Suppressor macrophage treated with lipopolysaccharide for 1 hour (primary cell): ENCODE measurements around the gene BAZ2B.
"Not testable (repeated sequence)": the region's sequence is repeated elsewhere in the genome, so short reads cannot be mapped to it uniquely, and the experiment has no call there.

Experiments
- DNase-seq, 3 donors: peaks; one replicate each; pipeline ENCODE4 v3.0.0-alpha.2; 2020 to 2022

Gene BAZ2B

DNA sequence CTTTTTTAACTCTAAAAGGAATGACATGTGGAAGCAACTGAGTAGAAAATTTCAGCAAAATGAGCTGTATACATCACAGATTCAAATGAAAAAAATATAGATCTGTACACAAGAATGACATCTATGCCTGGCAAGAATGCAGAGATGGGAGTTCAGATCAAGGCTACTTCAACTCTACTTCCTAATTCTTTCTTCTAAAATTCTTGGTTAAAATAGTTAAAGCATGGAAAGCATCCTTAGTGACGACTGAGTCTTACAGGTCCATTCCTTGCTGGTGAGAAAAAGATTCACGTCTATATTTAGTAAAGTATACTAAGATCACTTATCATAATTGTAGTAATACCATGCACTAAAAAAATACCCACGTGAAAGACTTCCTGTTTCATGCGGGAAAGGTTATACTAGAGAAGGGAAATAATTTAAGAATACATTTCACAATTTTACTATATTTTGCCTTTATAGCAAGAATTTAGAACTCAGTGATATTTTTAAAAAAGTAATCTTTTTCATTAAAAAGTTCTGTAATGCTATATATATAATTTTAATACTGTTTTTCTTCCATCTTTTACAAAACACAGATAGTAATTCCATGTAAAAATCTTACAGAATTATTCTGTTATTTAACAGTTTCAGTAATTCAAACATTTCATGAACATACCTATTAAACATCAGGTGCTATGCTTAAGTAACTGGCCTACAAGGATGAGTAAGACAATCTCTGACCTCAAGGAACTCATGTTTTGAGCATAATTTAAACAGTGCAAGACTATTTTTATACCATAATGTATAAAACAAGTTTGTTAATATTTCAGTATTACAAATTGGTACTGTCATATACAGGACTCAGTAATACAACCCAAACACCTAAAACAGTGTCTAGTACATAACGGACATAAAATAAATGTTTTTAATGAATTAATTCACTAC is 159.6 kb downstream of the BAZ2B start:
- DNase-seq, result peak; percentile 10 to 58 (median 48)

DNA sequence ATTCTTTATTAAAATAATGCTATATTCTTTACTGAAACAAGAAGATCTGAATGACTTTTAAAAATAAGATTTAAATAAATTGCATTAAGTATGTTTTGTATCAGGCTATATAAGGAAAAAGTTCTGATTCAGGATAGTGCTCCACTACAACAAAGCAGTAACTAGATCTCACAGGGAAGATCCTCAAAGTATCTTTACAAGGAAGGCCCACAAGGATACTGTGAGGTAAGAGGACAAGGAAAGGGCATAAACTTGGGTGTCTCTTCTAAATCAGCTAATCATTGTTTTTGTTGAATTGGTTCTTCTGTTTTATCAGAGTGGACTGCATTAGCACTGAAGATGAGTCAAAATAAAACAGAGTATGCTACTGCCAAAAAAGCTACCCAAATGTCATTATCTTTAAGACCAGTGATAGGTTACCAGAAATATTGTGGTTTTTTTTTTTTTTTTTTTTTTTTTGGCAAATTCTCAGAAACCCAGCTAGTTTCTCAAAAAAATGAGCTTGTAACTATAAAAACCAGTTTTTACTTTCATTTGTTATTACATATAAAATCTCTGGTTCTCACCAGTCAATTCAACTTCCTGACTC is 160.9 kb downstream of the BAZ2B start:
- no peak for DNase-seq

DNA sequence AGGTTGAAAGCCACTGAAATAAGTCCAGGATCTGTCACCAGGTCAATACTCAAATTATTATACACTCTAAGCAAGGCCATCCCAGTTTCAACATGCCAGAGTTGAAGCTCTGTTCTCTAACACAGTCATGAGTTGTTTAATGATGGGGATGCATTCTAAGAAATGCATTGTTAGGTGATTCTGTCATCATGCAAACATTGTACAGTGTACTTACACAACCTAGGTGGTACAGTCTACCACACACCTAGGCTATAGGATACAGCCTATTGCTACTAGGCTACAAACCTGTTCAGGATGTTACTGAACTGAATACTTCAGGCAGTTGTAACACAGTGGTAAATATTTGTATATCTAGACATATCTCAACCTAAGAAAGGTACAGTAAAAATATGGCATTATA is 162.2 kb downstream of the BAZ2B start:
- no peak for DNase-seq

DNA sequence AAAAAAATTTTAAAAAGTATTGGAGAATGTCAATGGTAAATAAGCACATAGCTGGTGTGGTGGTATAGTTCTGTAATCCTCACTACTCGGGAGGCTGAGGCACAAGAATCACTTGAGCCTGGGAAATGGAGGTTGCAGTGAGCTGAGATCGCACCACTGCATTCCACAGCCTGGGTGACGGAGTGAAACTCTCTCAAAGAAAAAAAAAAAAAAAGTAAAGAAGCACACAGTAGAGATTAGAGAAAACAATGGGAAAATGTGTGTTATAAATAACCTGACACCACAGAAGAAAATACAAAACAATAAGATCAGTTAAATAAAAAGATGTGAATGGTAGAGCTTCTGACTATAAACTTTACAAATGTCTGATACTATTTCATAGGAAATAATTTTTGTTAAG is 166.2 kb downstream of the BAZ2B start:
- DNase-seq, result no peak

DNA sequence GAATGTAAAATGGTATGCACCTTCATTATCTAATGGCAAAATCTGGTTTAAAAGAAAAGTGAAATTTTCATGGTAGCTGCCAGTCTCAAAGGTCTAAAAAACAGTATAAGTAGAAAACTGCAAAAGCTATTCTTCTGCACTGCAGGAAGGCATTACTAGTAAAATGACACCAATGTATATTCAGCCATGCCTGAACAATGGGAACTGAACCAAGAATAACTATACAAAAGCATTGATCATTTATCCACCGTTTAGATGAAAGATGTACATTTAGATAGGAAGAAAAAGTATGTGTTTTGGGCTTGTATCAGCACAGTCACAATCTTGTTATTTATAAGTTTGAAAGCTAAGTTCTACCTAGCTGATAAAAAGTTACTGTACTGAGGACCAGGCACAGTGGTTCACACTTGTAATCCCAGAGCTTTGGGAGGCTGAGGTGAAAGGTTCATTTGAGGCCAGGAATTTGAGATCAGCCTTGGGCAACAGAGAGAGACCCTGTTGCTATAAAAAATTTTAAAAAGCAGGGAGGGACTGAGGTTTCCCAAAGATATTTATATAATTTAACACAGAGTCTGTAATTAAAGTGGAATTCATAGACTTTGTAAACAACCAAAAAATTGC is 166.7 kb downstream of the BAZ2B start:
- DNase-seq, result no peak

DNA sequence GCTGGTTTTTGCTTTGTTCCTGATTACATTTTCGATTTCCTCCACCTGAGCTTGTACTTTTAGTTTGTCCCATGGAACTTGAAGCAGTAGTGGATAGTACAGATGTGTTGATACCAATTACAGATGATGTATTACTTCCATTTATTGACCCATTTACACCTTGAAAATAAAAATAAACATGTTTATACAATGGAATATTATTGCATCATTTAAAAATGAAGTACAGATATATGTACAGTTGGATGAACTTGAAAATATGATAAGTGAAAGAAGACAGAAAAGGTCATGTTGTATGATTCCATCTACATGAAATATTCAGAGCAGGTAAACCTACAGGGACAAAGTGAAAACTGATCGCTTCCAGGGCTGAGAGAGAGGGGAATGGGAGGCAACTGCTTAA is 169.5 kb downstream of the BAZ2B start:
- no peak for DNase-seq

DNA sequence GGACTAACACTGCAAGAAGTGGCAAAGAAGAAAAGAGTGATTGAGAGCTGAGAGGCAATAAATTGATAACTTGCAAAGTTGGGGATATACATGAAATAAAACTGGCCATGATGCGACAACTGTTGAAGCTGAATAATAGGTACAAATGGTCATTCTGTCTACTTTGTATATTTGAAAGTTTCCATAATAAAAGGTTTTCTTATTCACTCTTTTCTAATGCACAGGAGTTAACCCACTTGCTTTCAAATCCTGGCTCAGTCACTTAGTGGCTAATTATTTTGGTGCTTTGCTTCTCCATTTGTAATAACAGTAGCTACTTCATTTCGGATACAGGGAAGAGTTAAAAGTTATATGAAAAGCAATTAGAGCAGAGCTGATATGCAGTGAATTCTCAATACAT is 170.1 kb downstream of the BAZ2B start:
- no peak for DNase-seq

DNA sequence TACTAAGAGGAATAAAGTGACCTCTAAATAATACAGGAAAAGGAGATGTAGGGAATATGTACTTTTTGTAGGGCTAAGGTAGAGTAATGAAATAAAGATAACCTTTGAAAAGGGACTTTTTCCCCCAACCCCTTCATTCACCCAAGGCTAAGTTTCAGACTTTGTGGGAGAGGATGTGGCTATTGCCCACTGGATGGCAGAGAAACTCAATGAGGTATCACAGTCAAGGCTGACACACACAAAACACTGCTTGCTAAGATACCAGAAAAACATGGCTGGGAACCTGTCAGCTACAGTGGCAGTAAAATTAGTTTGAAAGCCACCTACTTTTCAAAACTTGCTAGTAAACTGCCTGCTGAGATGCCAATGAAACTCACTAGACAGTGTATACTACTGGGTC is 171.0 kb downstream of the BAZ2B start:
- no peak for DNase-seq

DNA sequence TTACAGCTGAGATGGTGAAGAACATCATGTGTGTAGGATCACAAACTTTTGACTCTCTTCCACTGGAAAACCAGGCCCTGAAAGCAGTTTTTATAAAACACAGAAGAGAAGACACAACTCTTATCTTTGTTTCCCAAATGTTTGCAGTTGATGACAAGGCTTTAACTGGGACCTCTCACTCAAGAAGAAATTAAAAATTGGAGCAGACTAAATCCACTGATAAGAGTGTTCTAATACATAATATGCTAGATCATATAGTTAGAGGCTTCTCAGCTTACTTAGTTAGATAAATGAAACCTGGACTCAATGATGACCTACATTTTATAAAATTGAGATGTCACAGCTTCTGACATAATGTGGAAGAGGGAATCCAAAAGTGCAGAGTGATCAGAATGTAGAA is 171.6 kb downstream of the BAZ2B start:
- DNase-seq, result no peak

DNA sequence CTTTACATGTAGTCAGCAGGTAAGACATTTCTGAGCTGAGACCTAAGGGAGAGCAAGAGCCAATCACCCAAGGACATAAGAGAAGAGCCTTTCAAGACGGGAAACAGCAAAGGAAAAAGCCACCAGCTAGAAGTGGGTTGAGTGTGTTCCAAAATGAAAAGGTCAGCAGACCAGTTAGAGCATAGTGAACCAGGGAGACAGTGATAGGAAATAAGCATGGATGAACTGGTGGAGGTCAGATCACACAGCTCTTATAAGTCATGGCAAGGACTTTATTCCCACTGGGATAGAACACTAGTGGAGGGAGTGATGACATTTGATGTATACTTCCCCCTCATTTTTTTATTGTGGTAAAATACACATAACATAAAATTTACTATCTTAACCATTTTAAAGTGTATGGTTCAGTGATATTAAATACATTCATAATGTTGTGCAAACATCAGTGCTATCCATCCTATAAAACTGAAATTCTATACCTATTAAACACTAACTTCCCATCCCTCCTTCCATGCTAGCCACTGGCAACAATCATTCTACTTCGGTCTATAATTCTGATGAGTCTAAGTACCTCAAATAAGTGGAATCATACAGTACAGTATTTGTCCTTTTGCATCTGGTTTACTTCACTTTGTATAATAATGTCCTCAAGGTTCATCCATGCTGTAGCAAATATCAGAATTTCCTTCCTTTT is 174.0 kb downstream of the BAZ2B start:
- DNase-seq, result no peak

DNA sequence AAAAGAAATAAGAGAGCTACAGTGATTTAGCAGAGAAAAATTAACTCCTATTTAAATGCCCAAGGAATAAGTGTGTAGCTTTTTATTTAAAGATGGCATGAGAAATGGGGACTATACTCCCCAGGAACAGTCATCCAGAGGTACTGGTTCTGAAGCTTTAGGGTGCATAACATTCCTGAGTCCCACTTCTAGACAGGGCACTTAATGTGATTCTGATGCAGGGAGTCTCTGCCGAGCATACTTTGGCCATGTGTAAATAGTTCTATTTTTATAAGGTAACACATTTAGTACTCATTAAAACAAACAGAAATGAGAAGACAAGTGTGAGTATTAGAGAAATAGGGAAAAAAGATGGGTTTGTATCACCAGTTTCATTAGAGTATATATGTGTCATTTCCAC is 175.2 kb downstream of the BAZ2B start:
- no peak for DNase-seq

DNA sequence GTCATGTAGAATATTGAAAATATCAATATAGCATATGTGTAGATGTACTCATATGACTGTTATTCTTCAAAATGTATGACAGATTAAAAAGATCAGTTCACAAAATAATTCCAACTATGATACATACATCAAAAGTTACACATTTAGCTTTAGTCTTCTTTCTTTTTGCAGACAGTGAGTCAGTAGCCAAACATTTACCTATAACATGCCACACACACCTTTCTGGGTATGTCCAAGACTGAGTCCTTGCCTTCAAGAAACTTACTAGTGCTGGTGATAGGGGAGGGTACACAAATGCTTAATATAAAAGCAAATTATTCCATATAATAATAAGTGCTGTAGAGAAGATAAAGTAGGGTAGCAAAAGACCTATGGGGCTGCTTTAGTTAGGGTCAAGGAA is 176.9 kb downstream of the BAZ2B start:
- DNase-seq, result no peak

DNA sequence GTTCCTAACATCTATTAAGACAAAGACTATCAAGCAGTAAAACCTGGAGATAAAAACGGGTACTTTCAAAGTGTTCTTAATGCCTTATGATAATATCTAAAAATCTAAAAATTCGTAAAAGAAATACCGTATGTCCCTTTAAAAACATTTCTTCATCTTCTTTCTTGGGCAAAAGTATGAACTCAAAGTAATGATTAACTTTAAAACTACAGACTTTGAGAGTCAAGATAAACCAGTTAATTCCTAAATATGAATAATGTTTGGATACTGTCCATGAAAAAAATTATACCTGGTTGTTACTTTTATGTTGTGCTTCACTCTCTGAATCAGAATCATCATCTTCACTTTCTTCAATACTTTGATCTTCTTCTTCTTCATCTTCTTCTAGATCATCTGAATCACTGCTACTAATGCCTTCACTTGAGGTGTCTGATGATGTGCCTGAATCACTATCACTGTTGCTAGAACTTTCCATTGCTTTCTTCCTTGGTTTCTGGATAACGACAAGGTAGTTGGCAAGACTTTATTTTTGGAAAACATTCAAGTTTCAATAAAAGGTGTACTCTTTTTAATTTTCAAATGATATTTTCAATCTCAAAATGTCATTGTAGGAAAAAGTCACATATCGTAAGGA is 177.5 kb downstream of the BAZ2B start:
- DNase-seq, result no peak

DNA sequence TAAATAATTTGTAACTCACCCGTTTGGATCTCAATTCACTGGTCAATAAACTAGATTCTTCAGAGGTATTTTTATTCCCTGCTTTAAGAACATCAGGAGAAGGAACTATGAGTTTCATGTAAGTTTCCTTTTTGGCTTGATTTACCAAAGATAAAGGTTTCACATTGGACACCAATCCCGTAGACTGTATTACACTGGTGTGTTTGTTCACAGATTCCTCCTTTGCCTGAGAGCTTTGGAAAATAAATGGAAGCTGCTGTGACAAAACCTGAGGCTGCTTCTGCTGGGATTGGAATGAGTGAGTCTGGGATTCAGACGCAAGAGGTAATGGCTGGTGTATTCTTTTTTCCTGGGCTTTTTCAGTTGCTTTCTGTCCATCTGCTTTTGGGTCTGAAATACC is 178.1 kb downstream of the BAZ2B start:
- no peak for DNase-seq

DNA sequence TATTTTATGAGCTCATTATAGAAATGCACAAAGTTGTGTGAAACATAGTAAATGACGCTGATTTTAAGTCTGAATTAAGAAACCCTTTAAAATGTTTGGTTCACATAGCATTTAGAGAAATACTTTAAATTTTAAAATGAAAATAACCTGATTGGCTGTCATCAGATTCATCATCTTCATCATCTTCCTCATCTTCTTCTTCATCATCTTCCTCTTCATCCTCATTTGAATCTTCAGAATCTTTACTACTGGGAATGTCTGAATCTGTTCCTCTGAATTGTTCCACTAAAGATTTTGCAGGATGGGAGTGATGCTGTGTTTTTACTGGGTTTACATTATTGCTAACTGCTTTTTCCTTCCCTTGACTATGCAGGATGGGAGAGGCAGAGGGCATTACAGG is 183.7 kb downstream of the BAZ2B start:
- DNase-seq, result no peak

DNA sequence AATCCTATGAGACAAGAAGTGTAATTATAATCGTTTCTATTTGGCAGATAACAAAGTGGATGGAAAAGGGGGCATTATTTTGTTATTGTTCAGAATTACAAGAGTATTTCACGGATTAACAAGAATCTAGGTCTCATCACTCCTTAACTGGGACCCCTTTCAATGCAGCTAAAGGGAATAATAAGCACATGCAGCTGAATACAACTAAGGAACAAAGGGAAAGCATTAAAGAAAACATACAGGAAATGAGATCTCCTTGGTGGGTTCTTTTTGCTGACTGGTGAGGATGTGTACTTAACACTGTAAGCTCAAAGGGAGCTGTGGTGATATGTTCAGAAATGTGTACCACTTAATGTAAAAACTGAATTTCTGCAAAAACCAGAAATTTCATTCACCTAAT is 189.3 kb downstream of the BAZ2B start:
- DNase-seq, result no peak

DNA sequence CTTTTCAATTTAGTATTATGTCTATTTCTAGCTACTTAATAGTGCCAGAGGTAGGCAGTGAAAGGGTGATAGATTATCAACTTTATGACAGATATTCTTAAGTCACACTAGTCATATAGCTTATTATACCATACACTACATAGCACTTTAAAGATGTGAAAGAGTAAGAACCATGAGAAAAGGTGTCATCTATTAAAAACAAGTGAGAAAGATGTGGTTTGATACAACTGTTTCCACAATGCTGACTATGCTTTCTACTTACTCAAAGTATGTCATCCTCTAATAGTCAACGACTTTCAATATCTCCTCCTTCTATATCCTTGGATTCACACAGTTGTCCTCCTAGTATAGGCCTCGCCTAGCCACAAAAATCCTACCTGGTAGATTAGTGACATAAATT is 196.9 kb downstream of the BAZ2B start:
- DNase-seq, result no peak

DNA sequence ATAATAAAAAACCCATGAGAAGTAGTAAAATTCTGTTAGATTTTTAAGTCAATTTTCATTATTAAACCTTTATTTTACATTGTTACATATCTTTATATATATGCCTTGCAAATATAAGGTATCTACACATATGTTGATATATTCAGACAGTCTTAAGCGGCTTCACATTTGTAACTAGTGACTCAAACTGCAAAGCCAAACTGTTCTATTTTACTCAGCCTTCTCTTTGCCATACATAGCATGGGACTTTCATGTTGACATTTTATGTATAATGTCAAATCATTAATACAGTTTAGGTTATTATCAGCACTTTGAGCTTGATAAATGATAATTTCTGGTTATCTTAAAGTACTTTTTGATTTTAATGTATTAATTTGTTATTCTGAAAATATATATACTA is 204.9 kb downstream of the BAZ2B start:
- no peak for DNase-seq

DNA sequence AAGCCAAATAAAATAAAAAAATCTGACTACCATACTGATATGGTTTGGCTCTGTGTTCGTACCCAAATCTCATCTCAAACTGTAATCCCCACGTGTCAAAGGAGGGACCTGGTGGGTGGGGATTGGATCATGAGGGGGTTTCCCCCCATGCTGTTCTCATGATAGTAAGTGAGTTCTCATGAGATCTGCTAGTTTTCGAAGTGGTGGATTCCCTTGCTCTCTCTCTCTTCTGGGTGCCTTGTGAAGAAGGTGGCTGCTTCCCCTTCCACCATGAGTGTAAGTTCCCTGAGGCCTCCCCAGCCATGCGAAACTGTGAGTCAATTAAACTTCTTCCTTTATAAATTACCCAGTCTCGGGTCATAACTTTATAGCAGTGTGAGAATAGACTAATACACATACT is 206.1 kb downstream of the BAZ2B start:
- DNase-seq, result peak; percentile 23 to 34 (median 28)

DNA sequence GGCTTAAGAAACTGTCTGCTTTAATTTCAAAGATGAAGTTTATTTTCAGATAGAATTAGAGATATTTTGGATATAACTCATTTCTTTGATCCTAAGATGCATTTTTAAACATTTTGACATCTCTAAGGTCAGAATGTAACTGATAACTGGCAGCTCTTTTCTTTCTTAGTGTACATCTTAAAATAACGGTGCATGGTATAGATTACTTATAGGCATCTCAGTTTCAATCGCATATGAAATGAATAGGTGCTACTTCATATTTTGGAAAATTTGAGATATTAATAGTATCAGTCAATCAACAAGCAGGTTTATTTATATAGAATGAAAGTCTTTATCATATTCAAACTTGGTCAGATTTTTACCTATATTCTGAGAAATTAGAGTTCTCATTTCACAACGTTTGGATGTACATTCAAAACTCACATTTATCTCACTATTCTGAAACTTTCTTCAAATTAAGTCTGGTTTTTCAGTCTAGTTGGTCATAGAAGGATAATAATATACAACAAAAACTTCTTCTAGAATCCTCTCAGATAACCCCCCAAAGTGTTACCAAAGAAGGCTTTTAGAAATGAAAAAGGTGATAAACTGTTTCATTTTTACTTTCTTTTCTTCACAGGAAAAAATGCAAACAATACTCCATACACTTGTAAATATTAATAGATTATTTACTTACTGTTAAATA is 207.1 kb downstream of the BAZ2B start:
- DNase-seq, result no peak

DNA sequence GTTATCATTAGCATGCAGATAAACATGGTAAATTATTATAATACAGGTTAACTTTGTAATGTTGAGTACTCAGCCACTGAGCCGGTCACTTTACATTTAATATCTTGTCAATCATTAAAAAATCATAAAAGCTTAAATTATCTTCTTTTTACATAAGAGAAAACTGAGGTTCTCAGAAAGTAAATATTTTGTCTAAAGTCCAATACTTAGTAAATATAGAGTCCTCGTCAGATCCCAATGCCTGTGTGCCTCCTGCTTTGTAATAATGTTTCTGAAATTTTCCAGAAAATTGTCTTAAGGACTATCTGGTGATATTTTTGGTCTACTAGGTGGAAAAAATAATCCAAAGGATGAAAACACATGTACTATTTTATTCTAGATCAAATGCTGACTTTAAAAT is 213.6 kb downstream of the BAZ2B start:
- DNase-seq, result no peak

DNA sequence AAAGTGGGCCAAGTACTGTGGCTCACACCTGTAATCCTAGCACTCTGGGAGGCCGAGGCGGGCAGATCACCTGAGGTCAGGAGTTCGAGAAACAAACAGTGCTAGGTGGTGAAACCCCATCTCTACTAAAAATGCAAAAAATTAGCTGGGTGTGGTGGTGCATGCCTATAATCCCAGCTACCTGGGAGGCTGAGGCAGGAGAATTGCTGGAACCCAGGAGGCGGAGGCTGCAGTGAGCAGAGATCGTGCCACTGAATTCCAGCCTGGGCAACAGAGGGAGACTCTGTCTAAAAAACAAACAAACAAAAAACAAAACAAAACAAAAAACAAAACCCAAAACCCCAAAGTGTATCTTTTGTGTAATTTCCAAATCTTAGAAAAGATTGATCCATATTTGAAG is 214.2 kb downstream of the BAZ2B start:
- not testable (repeated sequence) for DNase-seq
